ENCODE results near the gene ALDH3B2.
"Not testable (repeated sequence)": the region's sequence is repeated elsewhere in the genome, so short reads cannot be mapped to it uniquely, and the experiment has no call there.

The ALDH3B2 gene

GRCh38 chr11:67685641-67686332 lies 11.4 kb upstream of the ALDH3B2 start:
- H3K9me3 ChIP-seq (ENCODE audit: control insufficient read depth, insufficient read depth, low read length); H3K4me1 ChIP-seq (ENCODE audit: control insufficient read depth, insufficient read depth, low read length); H3K36me3 ChIP-seq (ENCODE audit: control insufficient read depth, insufficient read depth, low read length); H3K27ac ChIP-seq (ENCODE audit: low read length); H3K27me3 ChIP-seq (ENCODE audit: control insufficient read depth, insufficient read depth, low read length); DNase-seq (ENCODE audit: low read depth, low spot score); H3K4me3 ChIP-seq (ENCODE audit: low read length): not testable (repeated sequence)
- no CpG with 5 or more reads among the region's 8 CpGs for WGBS (ENCODE audit: insufficient coverage, insufficient read length)

GRCh38 chr11:67682126-67683034 lies 8.0 kb upstream of the ALDH3B2 start:
- H3K4me1 ChIP-seq (ENCODE audit: control insufficient read depth, insufficient read depth, low read length); H3K27ac ChIP-seq (ENCODE audit: low read length); H3K4me3 ChIP-seq (ENCODE audit: low read length); H3K27me3 ChIP-seq (ENCODE audit: control insufficient read depth, insufficient read depth, low read length); H3K9me3 ChIP-seq (ENCODE audit: control insufficient read depth, insufficient read depth, low read length); DNase-seq (ENCODE audit: low read depth, low spot score); H3K36me3 ChIP-seq (ENCODE audit: control insufficient read depth, insufficient read depth, low read length): not testable (repeated sequence)
- no CpG with 5 or more reads among the region's 14 CpGs for WGBS (ENCODE audit: insufficient coverage, insufficient read length)

GRCh38 chr11:67680696-67681470 lies 6.5 kb upstream of the ALDH3B2 start:
- Histone ChIP-seq H3K9me3 (ENCODE audit: control insufficient read depth, insufficient read depth, low read length) (no peaks in the 10 kb centered on the region), H3K36me3 (ENCODE audit: control insufficient read depth, insufficient read depth, low read length) (no peaks in the 10 kb centered on the region), H3K4me1 (ENCODE audit: control insufficient read depth, insufficient read depth, low read length) (no peaks in the 10 kb centered on the region), H3K27me3 (ENCODE audit: control insufficient read depth, insufficient read depth, low read length) (no peaks in the 10 kb centered on the region), H3K4me3 (ENCODE audit: low read length) (no peak overlapping the region), H3K27ac (ENCODE audit: low read length) (no peak overlapping the region)
- no CpG with 5 or more reads among the region's 3 CpGs for WGBS (ENCODE audit: insufficient coverage, insufficient read length)
- DNase-seq (ENCODE audit: low read depth, low spot score): no peak

- no CpG with 5 or more reads among the region's 12 CpGs for WGBS (ENCODE audit: insufficient coverage, insufficient read length)
- H3K4me1 ChIP-seq (ENCODE audit: control insufficient read depth, insufficient read depth, low read length): no peaks in the 10 kb centered on the region; the same call in 1 of the 2 replicates
- H3K9me3 ChIP-seq (ENCODE audit: control insufficient read depth, insufficient read depth, low read length): no peaks in the 10 kb centered on the region
- no peak overlapping the region for H3K4me3 ChIP-seq (ENCODE audit: low read length)
- no peaks in the 10 kb centered on the region for H3K27me3 ChIP-seq (ENCODE audit: control insufficient read depth, insufficient read depth, low read length)
- no peak for DNase-seq (ENCODE audit: low read depth, low spot score)
- H3K36me3 ChIP-seq (ENCODE audit: control insufficient read depth, insufficient read depth, low read length): no peaks in the 10 kb centered on the region
- H3K27ac ChIP-seq (ENCODE audit: low read length): no peak overlapping the region
Measured at GRCh38 chr11:67675058-67675747, 780 bp upstream of the ALDH3B2 start.

GRCh38 chr11:67673902-67674301 lies 521 bp downstream of the ALDH3B2 start:
- WGBS (ENCODE audit: insufficient coverage, insufficient read length): no CpG with 5 or more reads among the region's 8 CpGs
- DNase-seq (ENCODE audit: low read depth, low spot score): no peak
- no peaks in the 10 kb centered on the region for H3K9me3 ChIP-seq (ENCODE audit: control insufficient read depth, insufficient read depth, low read length)
- H3K36me3 ChIP-seq (ENCODE audit: control insufficient read depth, insufficient read depth, low read length): no peaks in the 10 kb centered on the region
- no peak overlapping the region for H3K4me3 ChIP-seq (ENCODE audit: low read length)
- H3K27me3 ChIP-seq (ENCODE audit: control insufficient read depth, insufficient read depth, low read length): no peaks in the 10 kb centered on the region
- H3K27ac ChIP-seq (ENCODE audit: low read length): no peak overlapping the region
- H3K4me1 ChIP-seq (ENCODE audit: control insufficient read depth, insufficient read depth, low read length): no peaks in the 10 kb centered on the region; the same call in 1 of the 2 replicates

GRCh38 chr11:67673358-67673757 lies 1.1 kb downstream of the ALDH3B2 start:
- no peaks in the 10 kb centered on the region for H3K9me3 ChIP-seq (ENCODE audit: control insufficient read depth, insufficient read depth, low read length)
- WGBS (ENCODE audit: insufficient coverage, insufficient read length): no CpG with 5 or more reads among the region's 7 CpGs
- no peak overlapping the region for H3K4me3 ChIP-seq (ENCODE audit: low read length)
- no peak overlapping the region for H3K27ac ChIP-seq (ENCODE audit: low read length)
- no peaks in the 10 kb centered on the region; the same call in 1 of the 2 replicates for H3K4me1 ChIP-seq (ENCODE audit: control insufficient read depth, insufficient read depth, low read length)
- DNase-seq (ENCODE audit: low read depth, low spot score): no peak
- H3K36me3 ChIP-seq (ENCODE audit: control insufficient read depth, insufficient read depth, low read length): no peaks in the 10 kb centered on the region
- no peaks in the 10 kb centered on the region for H3K27me3 ChIP-seq (ENCODE audit: control insufficient read depth, insufficient read depth, low read length)

- H3K27me3 ChIP-seq (ENCODE audit: control insufficient read depth, insufficient read depth, low read length): no peaks in the 10 kb centered on the region
- no peak for DNase-seq (ENCODE audit: low read depth, low spot score)
- no peaks in the 10 kb centered on the region; the same call in 1 of the 2 replicates for H3K4me1 ChIP-seq (ENCODE audit: control insufficient read depth, insufficient read depth, low read length)
- WGBS (ENCODE audit: insufficient coverage, insufficient read length): no CpG with 5 or more reads among the region's 8 CpGs
- H3K36me3 ChIP-seq (ENCODE audit: control insufficient read depth, insufficient read depth, low read length): no peaks in the 10 kb centered on the region
- H3K9me3 ChIP-seq (ENCODE audit: control insufficient read depth, insufficient read depth, low read length): no peaks in the 10 kb centered on the region
- no peak overlapping the region for H3K4me3 ChIP-seq (ENCODE audit: low read length)
- no peak overlapping the region for H3K27ac ChIP-seq (ENCODE audit: low read length)
Measured at GRCh38 chr11:67671211-67671520, 3.3 kb downstream of the ALDH3B2 start.

- no peak overlapping the region for H3K27ac ChIP-seq (ENCODE audit: low read length)
- no peaks in the 10 kb centered on the region; the same call in 1 of the 2 replicates for H3K4me1 ChIP-seq (ENCODE audit: control insufficient read depth, insufficient read depth, low read length)
- DNase-seq (ENCODE audit: low read depth, low spot score): no peak
- no peaks in the 10 kb centered on the region for H3K36me3 ChIP-seq (ENCODE audit: control insufficient read depth, insufficient read depth, low read length)
- WGBS (ENCODE audit: insufficient coverage, insufficient read length): no CpG with 5 or more reads among the region's 23 CpGs
- no peaks in the 10 kb centered on the region for H3K27me3 ChIP-seq (ENCODE audit: control insufficient read depth, insufficient read depth, low read length)
- no peaks in the 10 kb centered on the region for H3K9me3 ChIP-seq (ENCODE audit: control insufficient read depth, insufficient read depth, low read length)
- H3K4me3 ChIP-seq (ENCODE audit: low read length): no peak overlapping the region
Measured at GRCh38 chr11:67670316-67671210, 3.9 kb downstream of the ALDH3B2 start.

GRCh38 chr11:67668192-67668551 lies 6.3 kb downstream of the ALDH3B2 start:
- WGBS (ENCODE audit: insufficient coverage, insufficient read length): no CpG with 5 or more reads among the region's 5 CpGs
- no peak overlapping the region for H3K4me3 ChIP-seq (ENCODE audit: low read length)

More at GRCh38 chr11:67668192-67668551, 6.3 kb downstream of the ALDH3B2 start:
- H3K36me3 ChIP-seq (ENCODE audit: control insufficient read depth, insufficient read depth, low read length): no peaks in the 10 kb centered on the region; the same call in 1 of the 2 replicates
- H3K27ac ChIP-seq (ENCODE audit: low read length): no peak overlapping the region
- H3K27me3 ChIP-seq (ENCODE audit: control insufficient read depth, insufficient read depth, low read length): no peaks in the 10 kb centered on the region
- H3K4me1 ChIP-seq (ENCODE audit: control insufficient read depth, insufficient read depth, low read length): no peaks in the 10 kb centered on the region
- no peak for DNase-seq (ENCODE audit: low read depth, low spot score)
- H3K9me3 ChIP-seq (ENCODE audit: control insufficient read depth, insufficient read depth, low read length): no peaks in the 10 kb centered on the region
